Muscle of arm (tissue), 12 donors: ENCODE measurements around the gene PIBF1. TPM values are rescaled to one million over a fixed set of nuclear protein-coding genes. Genes with fewer than 3 reads are reported as not detected.
"Not testable (repeated sequence)": the region's sequence is repeated elsewhere in the genome, so short reads cannot be mapped to it uniquely, and the experiment has no call there.

Experiments
- DNase-seq: peaks from one replicate; pipeline ENCODE4 v3.0.0-alpha.2; 2013
- polyA plus RNA-seq, 12 donors: library from polyadenylated mRNA; unstranded; fragments of 120-200 nt; gene quantifications; one replicate each; pipeline ENCODE4 v1.2.1, GENCODE V29; 2013; ENCODE audit not compliant: insufficient read length in 12 of 12

Gene PIBF1
- polyA plus RNA-seq, 12 donors: 22.6 to 37.3 (median 25.7) TPM; not detected in 1

GRCh38 chr13:72896869-72897268 lies 114.9 kb downstream of the PIBF1 start:
- DNase-seq: no peak

GRCh38 chr13:72901546-72901945 lies 119.6 kb downstream of the PIBF1 start:
- DNase-seq: peak; percentile 15

- peak; percentile 10 for DNase-seq
Observed at GRCh38 chr13:72908416-72908815, 126.5 kb downstream of the PIBF1 start.

- DNase-seq: no peak
Observed at GRCh38 chr13:72911981-72912380, 130.0 kb downstream of the PIBF1 start.

- DNase-seq: peak; percentile 27
Observed at GRCh38 chr13:72920097-72920496, 138.2 kb downstream of the PIBF1 start.

GRCh38 chr13:72931311-72931710 lies 149.4 kb downstream of the PIBF1 start:
- no peak for DNase-seq

- DNase-seq: no peak
Observed at GRCh38 chr13:72932250-72932649, 150.3 kb downstream of the PIBF1 start.

GRCh38 chr13:72946267-72946666 lies 164.3 kb downstream of the PIBF1 start:
- not testable (repeated sequence) for DNase-seq

GRCh38 chr13:72952529-72953141 lies 170.7 kb downstream of the PIBF1 start:
- no peak for DNase-seq

GRCh38 chr13:72953391-72953965 lies 171.5 kb downstream of the PIBF1 start:
- no peak for DNase-seq

- no peak for DNase-seq
Observed at GRCh38 chr13:72959643-72960042, 177.7 kb downstream of the PIBF1 start.

GRCh38 chr13:72960114-72960513 lies 178.2 kb downstream of the PIBF1 start:
- DNase-seq: no peak

- DNase-seq: no peak
Observed at GRCh38 chr13:72960541-72960940, 178.6 kb downstream of the PIBF1 start.

- no peak for DNase-seq
Observed at GRCh38 chr13:72963762-72964161, 181.8 kb downstream of the PIBF1 start.

- no peak for DNase-seq
Observed at GRCh38 chr13:72970301-72970880, 188.5 kb downstream of the PIBF1 start.

- DNase-seq: no peak
Observed at GRCh38 chr13:72970956-72971355, 189.0 kb downstream of the PIBF1 start.

GRCh38 chr13:72973234-72973633 lies 191.3 kb downstream of the PIBF1 start:
- no peak for DNase-seq

- DNase-seq: no peak
Observed at GRCh38 chr13:72983085-72983768, 201.3 kb downstream of the PIBF1 start.

- no peak for DNase-seq
Observed at GRCh38 chr13:72985610-72986009, 203.7 kb downstream of the PIBF1 start.

- DNase-seq: no peak
Observed at GRCh38 chr13:72986197-72986596, 204.3 kb downstream of the PIBF1 start.

GRCh38 chr13:72990953-72991352 lies 209.0 kb downstream of the PIBF1 start:
- no peak for DNase-seq

- DNase-seq: no peak
Observed at GRCh38 chr13:72998012-72998411, 216.1 kb downstream of the PIBF1 start.
